Neural crest cell (in vitro differentiated cells): Measurements from ENCODE around the gene CSRNP2. TPM values are rescaled to one million over a fixed set of nuclear protein-coding genes. Genes with fewer than 3 reads are reported as not detected.

Source experiments
- DNase-seq: peaks from one replicate; pipeline ENCODE4 v3.0.0; 2021; ENCODE audit warnings: low read depth, mixed read lengths, low spot score
- H3K27ac Mint-ChIP-seq: one replicate; pipeline ENCODE4 v1.8.0; 2021; ENCODE audit warnings: mild to moderate bottlenecking, mixed read lengths; ENCODE audit not compliant: unreplicated experiment
- H3K27me3 Mint-ChIP-seq: 2 replicates; pipeline ENCODE4 v1.8.0; 2021; ENCODE audit warnings: low read depth, mild to moderate bottlenecking, mixed read lengths
- H3K36me3 Mint-ChIP-seq: 2 replicates; pipeline ENCODE4 v1.8.0; 2021; ENCODE audit warnings: low read depth, mild to moderate bottlenecking, mixed read lengths
- H3K4me1 Mint-ChIP-seq: 2 replicates; pipeline ENCODE4 v1.8.0; 2021; ENCODE audit warnings: mixed read lengths
- H3K4me3 Mint-ChIP-seq: one replicate; pipeline ENCODE4 v1.8.0; 2021; ENCODE audit warnings: mild to moderate bottlenecking, mixed read lengths
- H3K9me3 Mint-ChIP-seq: 2 replicates; pipeline ENCODE4 v1.8.0; 2021; ENCODE audit warnings: mixed read lengths
- total RNA-seq: library from RNA; stranded (reverse); gene quantifications from 2 replicates; pipeline ENCODE4 v1.2.1, GENCODE V29; 2021
- TF ChIP-seq, protein P1 (sequence below): fragments of 200-600 bp; sonication (generic); conservative IDR thresholded peaks from 2 replicates; pipeline ENCODE4 v1.5.0; 2021; ENCODE audit warnings: antibody characterized with exemption, mild to moderate bottlenecking

CSRNP2 gene
- total RNA-seq, 1 donor from 2014 or later: 55.2 TPM

GRCh38 chr12:51077930-51078329, 5.5 kb downstream of the CSRNP2 start:
- H3K27me3 Mint-ChIP-seq: no peaks in the 10 kb centered on the region
- H3K9me3 Mint-ChIP-seq: no peaks in the 10 kb centered on the region
- DNase-seq: no peak
- H3K4me1 Mint-ChIP-seq: peaks cover 45% of the 10 kb centered on the region
- H3K4me3 Mint-ChIP-seq: peak overlapping the region; percentile 33
- H3K36me3 Mint-ChIP-seq: peaks cover 10% of the 10 kb centered on the region
- H3K27ac Mint-ChIP-seq: no peak overlapping the region
- TF ChIP-seq, protein P1, sequence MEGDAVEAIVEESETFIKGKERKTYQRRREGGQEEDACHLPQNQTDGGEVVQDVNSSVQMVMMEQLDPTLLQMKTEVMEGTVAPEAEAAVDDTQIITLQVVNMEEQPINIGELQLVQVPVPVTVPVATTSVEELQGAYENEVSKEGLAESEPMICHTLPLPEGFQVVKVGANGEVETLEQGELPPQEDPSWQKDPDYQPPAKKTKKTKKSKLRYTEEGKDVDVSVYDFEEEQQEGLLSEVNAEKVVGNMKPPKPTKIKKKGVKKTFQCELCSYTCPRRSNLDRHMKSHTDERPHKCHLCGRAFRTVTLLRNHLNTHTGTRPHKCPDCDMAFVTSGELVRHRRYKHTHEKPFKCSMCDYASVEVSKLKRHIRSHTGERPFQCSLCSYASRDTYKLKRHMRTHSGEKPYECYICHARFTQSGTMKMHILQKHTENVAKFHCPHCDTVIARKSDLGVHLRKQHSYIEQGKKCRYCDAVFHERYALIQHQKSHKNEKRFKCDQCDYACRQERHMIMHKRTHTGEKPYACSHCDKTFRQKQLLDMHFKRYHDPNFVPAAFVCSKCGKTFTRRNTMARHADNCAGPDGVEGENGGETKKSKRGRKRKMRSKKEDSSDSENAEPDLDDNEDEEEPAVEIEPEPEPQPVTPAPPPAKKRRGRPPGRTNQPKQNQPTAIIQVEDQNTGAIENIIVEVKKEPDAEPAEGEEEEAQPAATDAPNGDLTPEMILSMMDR: no peak

DNA sequence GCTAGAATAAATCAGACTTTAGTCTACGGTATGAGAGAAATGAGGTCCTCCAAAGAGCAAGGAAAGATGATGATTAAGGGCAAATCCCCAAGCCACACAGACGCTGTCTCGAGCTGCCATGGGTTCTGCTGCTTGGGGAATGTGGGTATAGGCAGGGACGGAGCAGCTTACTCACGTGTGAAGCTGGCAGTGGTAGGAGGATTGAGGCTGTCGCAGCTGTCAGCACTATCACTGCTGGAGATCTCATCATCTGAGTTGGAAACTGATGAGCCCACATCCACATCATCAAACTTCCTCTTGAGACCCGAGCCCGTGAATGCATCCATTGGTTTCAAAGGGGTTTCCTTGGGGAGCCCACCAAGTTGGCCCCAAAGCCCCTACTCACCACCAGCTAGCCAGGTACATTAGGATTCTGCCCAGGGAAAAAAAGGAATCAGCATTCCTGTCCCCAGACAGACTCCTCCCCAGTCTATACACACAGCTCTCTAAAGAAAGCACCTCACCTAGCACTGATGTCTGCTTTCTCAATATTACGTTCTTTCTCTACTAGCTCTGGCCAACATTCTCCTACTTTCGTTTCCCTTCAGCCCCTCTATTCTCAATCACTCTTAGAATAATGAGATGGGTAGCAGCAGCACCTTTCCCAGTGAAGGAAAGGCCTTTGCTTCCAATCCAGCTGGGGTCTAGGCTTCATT, 7.0 kb downstream of the CSRNP2 start:
- Mint-ChIP-seq H3K27ac (no peak overlapping the region), H3K4me1 (peaks cover 30% of the 10 kb centered on the region), H3K27me3 (no peaks in the 10 kb centered on the region), H3K36me3 (peaks cover 12% of the 10 kb centered on the region), H3K4me3 (peak overlapping the region; percentile 11), H3K9me3 (no peaks in the 10 kb centered on the region)
- DNase-seq: no peak
- TF ChIP-seq, protein P1: no peak

GRCh38 chr12:51075390-51075789, 8.0 kb downstream of the CSRNP2 start:
- no peaks in the 10 kb centered on the region for H3K9me3 Mint-ChIP-seq
- H3K4me3 Mint-ChIP-seq: peak overlapping the region; percentile 44
- H3K4me1 Mint-ChIP-seq: peaks cover 24% of the 10 kb centered on the region
- DNase-seq: no peak
- no peaks in the 10 kb centered on the region for H3K27me3 Mint-ChIP-seq
- peaks cover 11% of the 10 kb centered on the region for H3K36me3 Mint-ChIP-seq
- TF ChIP-seq, protein P1: no peak
- no peak overlapping the region for H3K27ac Mint-ChIP-seq

- no peak overlapping the region for H3K4me3 Mint-ChIP-seq
- peaks cover 16% of the 10 kb centered on the region for H3K36me3 Mint-ChIP-seq
- no peak for DNase-seq
- peaks cover 6% of the 10 kb centered on the region for H3K4me1 Mint-ChIP-seq
- TF ChIP-seq, protein P1: no peak
- no peak overlapping the region for H3K27ac Mint-ChIP-seq
- H3K9me3 Mint-ChIP-seq: no peaks in the 10 kb centered on the region
- H3K27me3 Mint-ChIP-seq: no peaks in the 10 kb centered on the region
Observed at GRCh38 chr12:51071663-51072062, 11.7 kb downstream of the CSRNP2 start.

DNA sequence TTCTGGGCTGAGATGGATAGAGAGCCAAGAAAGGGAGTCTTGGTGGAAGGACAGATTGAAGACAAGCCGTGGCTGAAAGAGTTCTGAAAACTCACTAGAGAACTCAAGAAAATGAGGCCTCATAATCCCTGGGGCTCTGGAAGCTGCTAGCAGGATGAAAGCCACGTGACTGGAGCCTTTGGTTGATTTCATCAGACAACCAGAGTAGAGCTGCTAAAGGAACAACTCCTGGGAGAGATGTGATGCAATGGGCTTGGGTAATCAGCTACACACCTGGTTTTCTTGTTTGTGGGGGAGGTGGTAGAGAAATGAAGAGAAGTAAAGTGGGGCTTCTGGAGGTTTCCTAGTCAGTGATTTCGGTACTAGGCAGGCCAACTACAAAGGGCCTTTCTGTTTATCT, 13.4 kb downstream of the CSRNP2 start:
- no peak overlapping the region for H3K27ac Mint-ChIP-seq

More for the DNA sequence above, 13.4 kb downstream of the CSRNP2 start:
- Mint-ChIP-seq H3K27me3 (no peaks in the 10 kb centered on the region), H3K36me3 (peaks cover 16% of the 10 kb centered on the region), H3K4me1 (no peaks in the 10 kb centered on the region), H3K4me3 (no peak overlapping the region), H3K9me3 (no peaks in the 10 kb centered on the region)
- TF ChIP-seq, protein P1: no peak
- DNase-seq: no peak
